Tongue (tissue), 2 donors: ENCODE results near the gene TYROBP. TPM values are rescaled to one million over a fixed set of nuclear protein-coding genes. Genes with fewer than 3 reads are reported as not detected.
A peak's percentile ranks its signal among the peaks of the same experiment; 100 is the strongest.
"Not testable (repeated sequence)": the region's sequence is repeated elsewhere in the genome, so short reads cannot be mapped to it uniquely, and the experiment has no call there.

Experiments used
- DNase-seq: peaks from one replicate; pipeline ENCODE4 v3.0.0-alpha.2; 2015
- total RNA-seq: library from RNA; depleted of rRNA; stranded (reverse); fragments of >200 nt; gene quantifications from one replicate; pipeline ENCODE4 v1.2.3, GENCODE V29; 2014

TYROBP gene
- total RNA-seq, 1 donor from 2014 or later, result 3.6 TPM

DNA sequence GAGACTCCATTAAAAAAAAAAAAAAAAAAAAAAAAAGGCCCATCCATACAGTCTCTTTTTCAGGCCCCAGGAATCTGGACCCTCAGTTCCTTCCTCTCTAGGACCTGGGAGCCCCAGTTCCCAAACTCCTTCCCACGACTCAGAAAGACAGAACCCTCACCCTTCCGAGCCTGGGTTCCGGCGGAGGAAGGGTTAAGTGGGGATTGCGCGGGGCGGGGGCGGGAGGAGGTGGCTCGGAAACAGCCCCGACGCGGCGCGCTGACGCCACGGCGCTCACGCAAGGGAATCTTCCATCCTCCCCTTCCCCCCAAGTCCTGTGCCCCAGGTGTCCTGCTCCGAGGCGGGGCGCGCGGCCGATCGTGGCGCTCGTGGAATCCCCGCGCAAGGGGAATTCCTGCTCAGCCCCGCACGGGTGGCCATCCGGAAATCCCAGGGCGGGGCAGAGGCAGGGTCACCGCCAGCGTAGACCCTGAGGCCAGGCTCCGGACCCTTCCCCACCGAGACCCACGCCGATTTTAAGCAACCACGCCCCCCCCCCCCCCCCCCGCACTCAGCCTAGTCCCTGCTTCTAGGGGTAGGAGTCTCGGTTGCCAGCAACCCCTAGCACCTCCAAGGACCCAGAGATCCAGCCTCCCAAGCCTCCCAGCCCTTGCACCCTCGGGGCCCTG is 8.4 kb downstream of the TYROBP start:
- DNase-seq, result peak; percentile 89

- DNase-seq, result no peak
Measured at GRCh38 chr19:35898499-35898809, 9.6 kb downstream of the TYROBP start.

- DNase-seq, result no peak
Measured at GRCh38 chr19:35897706-35898451, 10.2 kb downstream of the TYROBP start.

DNA sequence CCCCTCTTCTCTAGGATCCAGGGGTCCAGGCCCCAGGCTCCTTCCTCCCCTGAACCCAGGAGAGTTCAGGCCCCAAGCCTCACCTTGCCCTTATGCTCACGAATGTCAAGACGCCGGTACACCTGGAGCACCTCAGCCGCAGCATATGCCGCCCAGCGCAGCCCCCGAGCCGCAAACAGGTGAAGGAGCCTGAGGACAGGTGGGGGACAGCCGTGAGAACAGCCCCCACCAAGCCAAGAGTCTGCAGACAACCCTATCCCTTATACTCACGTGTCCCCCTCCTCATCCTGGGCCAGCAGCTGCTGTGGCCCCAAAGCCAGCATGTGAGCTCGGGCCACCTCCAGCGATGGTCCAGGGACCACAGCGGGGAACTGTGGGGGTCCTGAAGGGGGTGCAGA is 11.5 kb downstream of the TYROBP start:
- DNase-seq, result no peak

- DNase-seq, result no peak
Measured at GRCh38 chr19:35895911-35896642, 12.0 kb downstream of the TYROBP start.

DNA sequence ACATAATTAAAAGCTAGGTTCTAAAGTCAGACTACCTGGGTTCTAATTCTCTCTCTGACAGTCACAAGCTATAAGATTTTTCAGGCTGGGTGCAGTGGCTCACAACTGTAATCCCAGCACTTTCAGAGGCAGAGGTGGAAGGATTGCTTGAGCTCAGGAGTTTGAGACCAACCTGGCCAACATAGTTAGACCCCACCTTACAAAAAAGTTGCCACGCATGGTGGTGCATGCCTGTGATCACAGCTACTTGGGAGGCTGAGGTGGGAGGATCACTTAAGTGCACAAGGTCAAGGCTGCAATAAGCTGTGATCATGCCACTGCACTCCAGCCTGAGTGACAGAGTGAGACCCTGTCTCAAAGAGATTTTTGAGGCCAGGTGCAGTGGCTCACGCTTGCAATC is 13.8 kb downstream of the TYROBP start:
- no peak for DNase-seq

DNA sequence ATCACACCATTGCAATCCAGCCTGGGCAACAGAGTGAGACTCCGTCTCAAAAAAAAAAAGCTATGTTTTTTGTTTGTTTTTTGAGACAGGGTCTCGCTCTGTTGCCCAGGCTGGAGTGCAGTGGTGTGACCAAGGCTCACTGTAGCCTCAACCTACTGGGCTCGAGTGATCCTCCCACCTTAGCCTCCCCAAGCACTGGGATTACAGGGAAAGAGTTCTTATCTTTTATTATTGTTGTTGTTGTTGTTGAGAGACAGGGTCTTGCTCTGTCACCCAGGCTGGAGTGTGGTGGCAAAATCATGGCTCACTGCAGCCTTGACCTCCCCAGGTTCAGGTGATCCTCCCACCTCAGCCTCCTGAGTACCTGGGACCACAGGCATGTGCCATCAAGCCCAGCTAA is 16.3 kb downstream of the TYROBP start:
- DNase-seq, result not testable (repeated sequence)

GRCh38 chr19:35890113-35890650 is 17.9 kb downstream of the TYROBP start:
- DNase-seq, result no peak

GRCh38 chr19:35889370-35890112 is 18.6 kb downstream of the TYROBP start:
- DNase-seq, result no peak

DNA sequence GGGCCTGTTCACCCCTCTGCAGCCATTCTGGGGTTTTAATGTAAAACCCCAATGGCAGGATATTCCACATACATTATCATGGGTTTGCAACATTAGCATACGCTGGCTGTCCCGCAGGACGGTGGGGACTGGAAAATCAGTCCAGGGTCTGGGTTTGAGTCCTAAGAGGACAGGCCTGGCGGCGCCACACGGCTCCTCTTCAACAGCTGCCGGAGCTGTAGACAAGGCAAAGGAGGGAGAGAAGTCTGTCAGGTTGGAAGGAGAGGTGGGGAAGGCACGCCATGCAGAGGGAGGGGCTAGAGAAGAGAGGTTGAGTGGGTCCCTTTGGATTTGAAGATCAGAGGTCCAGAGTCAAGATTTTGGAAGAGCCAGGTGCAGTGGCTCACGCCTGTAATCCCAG is 19.7 kb downstream of the TYROBP start:
- DNase-seq, result no peak

DNA sequence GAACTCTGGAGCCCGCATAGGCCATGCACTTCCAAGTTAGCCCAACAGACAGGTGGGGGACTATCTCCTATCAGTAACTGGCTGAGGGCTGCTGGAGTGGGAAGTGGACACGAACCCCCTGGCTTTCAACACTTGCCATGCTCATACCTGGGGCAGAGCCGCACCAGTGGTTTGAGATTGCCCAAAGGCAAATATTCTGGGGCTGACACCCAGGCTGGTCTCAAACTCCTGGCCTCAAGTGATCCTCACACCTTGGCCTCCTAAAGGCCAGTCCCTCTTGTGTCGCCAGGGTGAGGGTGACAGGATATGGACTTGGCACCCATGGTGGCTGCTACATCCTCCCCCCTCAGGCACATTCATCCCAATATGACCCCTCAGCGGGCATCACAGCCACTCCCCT is 20.9 kb downstream of the TYROBP start:
- no peak for DNase-seq

GRCh38 chr19:35885904-35886303 is 22.2 kb downstream of the TYROBP start:
- DNase-seq, result no peak

DNA sequence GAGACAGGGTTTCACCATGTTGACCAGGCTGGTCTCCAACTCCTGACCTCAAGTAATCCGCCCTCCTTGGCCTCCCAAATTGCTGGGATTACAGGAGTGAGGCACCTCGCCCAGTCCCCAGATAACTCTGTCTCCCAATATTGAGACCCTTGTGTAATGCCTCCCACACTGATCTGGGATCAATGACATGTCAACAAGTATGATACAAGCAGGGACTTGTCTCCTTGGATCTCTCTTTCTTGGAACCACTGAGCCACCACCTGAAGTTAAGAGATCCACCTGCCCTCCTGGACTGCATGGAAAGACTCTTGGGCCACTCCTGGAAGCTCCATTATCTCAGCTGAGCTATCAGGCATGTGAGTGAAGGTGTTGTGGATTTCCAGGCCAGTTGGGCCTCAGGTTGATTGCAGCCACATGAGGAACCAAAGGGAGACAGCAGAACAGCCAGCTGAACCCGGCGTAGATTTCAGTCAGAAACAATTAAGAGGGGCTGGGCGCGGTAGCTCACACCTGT is 22.8 kb downstream of the TYROBP start:
- no peak for DNase-seq

DNA sequence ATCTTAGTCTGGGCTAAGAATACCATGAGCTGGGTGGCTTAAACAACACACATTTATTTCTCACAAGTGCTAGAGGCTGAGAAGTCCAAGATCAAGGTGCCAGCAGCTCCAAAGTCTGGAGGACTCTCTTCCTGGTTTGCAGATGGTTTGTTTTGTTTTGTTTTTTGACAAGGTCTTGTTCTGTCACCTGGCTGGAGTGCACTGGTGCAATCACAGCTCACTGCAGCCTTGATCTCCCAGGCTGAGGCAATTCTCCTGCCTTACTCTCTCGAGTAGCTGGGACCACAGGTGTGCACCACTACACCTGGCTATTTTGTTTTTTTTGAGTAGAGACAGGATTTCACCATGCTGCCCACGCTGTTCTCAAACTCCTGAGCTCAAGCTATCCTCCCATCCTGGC is 24.2 kb downstream of the TYROBP start:
- no peak for DNase-seq

GRCh38 chr19:35882114-35882832 is 25.8 kb downstream of the TYROBP start:
- peak; percentile 87 for DNase-seq

DNA sequence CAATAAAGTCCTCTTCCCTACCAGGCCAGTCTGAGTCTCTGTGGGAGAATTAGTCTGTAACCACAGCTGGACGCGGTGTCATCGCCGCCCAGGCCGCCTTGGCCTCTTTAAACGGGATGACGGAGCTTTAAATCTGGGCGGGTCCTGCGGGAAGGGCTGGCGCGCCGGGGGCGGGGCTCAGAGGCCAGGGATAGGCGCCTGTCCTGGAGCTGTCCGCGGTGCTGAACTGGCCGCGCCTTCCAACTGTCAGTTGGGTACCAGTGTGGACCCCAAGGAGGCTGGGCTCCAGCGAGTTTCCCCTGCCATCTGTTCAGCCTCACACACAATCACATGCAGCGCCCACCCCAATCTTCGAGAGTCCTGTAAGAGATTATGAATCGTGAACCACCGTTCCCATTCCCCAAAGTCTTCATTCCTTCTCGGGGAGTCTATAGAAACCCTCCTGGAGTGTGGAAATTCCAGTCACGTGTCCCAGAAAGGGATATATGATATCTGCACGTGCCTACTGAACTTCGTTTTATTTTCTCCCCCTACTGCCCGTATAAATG is 28.3 kb downstream of the TYROBP start:
- peak; percentile 93 for DNase-seq

GRCh38 chr19:35879068-35879467 is 29.0 kb downstream of the TYROBP start:
- DNase-seq, result no peak

DNA sequence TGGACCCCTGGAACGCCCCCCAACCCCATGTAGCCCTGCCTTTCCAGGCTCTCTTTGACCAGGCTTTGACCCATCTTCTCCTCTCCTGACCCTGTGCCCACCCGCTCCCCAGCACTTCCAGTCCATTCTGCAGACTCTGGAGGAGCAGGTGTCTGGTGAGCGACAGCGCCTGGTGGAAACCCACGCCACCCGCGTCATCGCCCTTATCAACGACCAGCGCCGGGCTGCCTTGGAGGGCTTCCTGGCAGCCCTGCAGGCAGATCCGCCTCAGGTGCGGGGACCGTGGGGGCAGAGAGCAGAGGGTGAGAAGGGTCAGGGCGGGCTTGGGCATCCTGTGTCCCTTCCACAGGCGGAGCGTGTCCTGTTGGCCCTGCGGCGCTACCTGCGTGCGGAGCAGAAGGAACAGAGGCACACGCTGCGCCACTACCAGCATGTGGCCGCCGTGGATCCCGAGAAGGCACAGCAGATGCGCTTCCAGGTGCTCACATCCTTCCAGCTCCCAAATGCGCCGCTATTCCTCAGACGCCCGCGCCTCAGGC is 33.6 kb downstream of the TYROBP start:
- DNase-seq, result no peak

DNA sequence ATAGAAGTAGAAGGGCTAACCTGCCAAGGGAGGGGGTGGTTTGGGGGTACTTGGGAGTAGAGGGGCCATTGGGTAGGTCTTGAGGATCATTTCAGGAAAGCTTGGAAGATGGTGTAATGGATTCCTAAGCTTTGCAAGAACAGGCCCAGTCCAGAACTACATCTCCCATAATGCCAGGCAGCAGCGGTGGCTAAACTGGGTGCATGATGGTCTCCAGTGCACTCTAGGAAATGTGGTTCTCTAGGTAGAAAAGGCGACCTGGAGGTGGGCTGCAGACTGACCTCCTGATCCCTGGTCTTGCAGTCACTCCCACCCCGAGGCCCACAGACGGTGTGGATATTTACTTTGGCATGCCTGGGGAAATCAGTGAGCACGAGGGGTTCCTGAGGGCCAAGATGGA is 35.9 kb downstream of the TYROBP start:
- DNase-seq, result no peak

DNA sequence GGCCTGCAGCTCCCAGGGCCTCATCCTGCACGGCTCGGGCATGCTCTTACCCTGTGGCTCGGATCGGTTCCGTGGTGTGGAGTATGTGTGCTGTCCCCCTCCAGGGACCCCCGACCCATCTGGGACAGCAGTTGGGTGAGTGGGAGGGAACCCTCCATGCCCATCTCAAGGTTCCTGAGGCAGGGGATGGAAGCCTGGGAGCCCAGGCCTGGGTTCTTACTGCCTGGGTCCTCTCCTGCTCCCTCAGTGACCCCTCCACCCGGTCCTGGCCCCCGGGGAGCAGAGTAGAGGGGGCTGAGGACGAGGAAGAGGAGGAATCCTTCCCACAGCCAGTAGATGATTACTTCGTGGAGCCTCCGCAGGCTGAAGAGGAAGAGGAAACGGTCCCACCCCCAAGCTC is 36.5 kb downstream of the TYROBP start:
- DNase-seq, result no peak

- no peak for DNase-seq
Measured at GRCh38 chr19:35870798-35871197, 37.3 kb downstream of the TYROBP start.
